Mucosa of descending colon (tissue), 3 donors: Measurements from ENCODE around the gene STPG2. TPM values are rescaled to one million over a fixed set of nuclear protein-coding genes. Genes with fewer than 3 reads are reported as not detected.

ENCODE experiments used
- ATAC-seq: fragments of 200-7000 bp; cut with Tn5 transposase; one replicate; pipeline ENCODE4 v1.9.1; 2020; ENCODE audit warnings: mild to moderate bottlenecking, moderate library complexity
- DNase-seq, 3 donors: peaks; one replicate each; pipeline ENCODE4 v3.0.0-alpha.2; 2020
- H3K36me3 ChIP-seq: fragments of 200-600 bp; one replicate; pipeline ENCODE4 v1.8.0; 2021; ENCODE audit warnings: low read depth, mild to moderate bottlenecking
- H3K4me1 ChIP-seq: fragments of 200-600 bp; one replicate; pipeline ENCODE4 v1.8.0; 2021; ENCODE audit warnings: low read depth, mild to moderate bottlenecking
- H3K4me3 ChIP-seq: fragments of 200-600 bp; one replicate; pipeline ENCODE4 v1.8.0; 2021; ENCODE audit warnings: mild to moderate bottlenecking
- H3K9me3 ChIP-seq: fragments of 200-600 bp; one replicate; pipeline ENCODE4 v1.8.0; 2021; ENCODE audit warnings: mild to moderate bottlenecking
- intact Hi-C, 2 donors: fragments of 100-400 bp; cut with DNase I in 1 of 2; cut with micrococcal nuclease in 1 of 2; formaldehyde crosslinking; loops; one replicate each; pipeline versions ENCODE4 v1.11.0 to v1.11.1; 2022; cut with DNase I, micrococcal nuclease
- total RNA-seq, 3 donors: library from RNA; stranded (reverse); fragmentation: NEBNext Ultra II Directional in 2 of 3; extraction: Animal tissue kit (Norgen Biotek cat#: 25700) in 2 of 3; gene quantifications; one replicate each; pipeline versions ENCODE4 v1.2.1 to v1.2.4, GENCODE V29; 2021 to 2023
- TF ChIP-seq, protein P1 (sequence below): fragments of 200-600 bp; IDR thresholded peaks from one replicate; pipeline ENCODE4 v1.8.0; 2022; ENCODE audit warnings: antibody characterized with exemption, mild to moderate bottlenecking
- donor health status: DM: no; HTN: no; CAD: no; lungs with moderate emphysema.
- donor health status: DM: no; HTN: no; CAD: no.
- donor health status: DM: no; HTN: yes; CAD: no.

The STPG2 gene
- total RNA-seq, 3 donors from 2014 or later = 0.17 to 1.3 (median 0.41) TPM

DNA sequence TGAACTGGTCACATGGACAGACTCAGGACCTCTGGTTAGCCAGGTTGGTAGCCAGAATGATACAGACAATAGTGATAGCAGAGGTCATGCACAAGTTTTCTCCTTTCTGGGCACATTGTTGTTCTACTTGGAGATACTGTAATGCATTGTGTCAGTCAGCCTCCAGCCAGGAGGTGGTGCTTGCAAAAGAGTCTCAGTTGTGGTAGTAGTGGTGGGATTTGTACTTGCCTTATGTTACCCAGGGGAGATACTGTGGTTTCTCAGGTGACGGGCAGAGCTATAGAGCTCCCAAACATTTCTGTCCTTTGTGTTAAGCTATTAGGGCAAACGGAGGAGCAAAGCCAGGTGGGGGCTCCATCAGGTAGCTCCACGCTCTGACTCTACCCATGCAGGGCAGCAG lies 190.5 kb downstream of the STPG2 start:
- no peak for DNase-seq
- TF ChIP-seq, protein P1, sequence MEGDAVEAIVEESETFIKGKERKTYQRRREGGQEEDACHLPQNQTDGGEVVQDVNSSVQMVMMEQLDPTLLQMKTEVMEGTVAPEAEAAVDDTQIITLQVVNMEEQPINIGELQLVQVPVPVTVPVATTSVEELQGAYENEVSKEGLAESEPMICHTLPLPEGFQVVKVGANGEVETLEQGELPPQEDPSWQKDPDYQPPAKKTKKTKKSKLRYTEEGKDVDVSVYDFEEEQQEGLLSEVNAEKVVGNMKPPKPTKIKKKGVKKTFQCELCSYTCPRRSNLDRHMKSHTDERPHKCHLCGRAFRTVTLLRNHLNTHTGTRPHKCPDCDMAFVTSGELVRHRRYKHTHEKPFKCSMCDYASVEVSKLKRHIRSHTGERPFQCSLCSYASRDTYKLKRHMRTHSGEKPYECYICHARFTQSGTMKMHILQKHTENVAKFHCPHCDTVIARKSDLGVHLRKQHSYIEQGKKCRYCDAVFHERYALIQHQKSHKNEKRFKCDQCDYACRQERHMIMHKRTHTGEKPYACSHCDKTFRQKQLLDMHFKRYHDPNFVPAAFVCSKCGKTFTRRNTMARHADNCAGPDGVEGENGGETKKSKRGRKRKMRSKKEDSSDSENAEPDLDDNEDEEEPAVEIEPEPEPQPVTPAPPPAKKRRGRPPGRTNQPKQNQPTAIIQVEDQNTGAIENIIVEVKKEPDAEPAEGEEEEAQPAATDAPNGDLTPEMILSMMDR = no peak

GRCh38 chr4:97950836-97951235 lies 192.4 kb downstream of the STPG2 start:
- TF ChIP-seq, protein P1 = no peak
- Histone ChIP-seq H3K36me3 (no peaks in the 10 kb centered on the region), H3K4me1 (no peaks in the 10 kb centered on the region), H3K4me3 (no peak overlapping the region), H3K9me3 (peaks cover 20% of the 10 kb centered on the region)
- no peak for ATAC-seq
- DNase-seq = no peak
- intact Hi-C loops = no loop called here

More for the DNA sequence above, 190.5 kb downstream of the STPG2 start:
- Histone ChIP-seq H3K4me3 (no peak overlapping the region), H3K4me1 (no peaks in the 10 kb centered on the region), H3K9me3 (peaks cover 16% of the 10 kb centered on the region), H3K36me3 (no peaks in the 10 kb centered on the region)
- intact Hi-C loops = no loop called here
- no peak for ATAC-seq

DNA sequence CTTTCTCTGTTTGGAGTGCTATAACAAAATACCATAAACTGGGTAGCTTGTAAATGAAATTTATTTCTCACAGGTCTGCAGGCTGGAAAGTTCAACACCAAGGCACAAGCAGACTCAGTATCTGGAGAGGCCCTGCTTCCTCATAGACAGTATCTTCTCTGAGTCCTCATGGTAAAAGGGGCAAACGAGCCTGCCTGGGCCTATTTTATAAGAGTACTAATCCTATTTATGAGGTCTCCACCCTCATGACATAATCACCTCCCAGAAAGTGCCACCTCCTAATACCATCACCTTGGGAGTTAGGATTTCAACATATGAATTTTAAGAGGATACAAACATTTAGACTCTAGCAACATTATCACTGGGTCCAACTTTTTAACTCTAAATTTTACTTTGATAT lies 200.3 kb downstream of the STPG2 start:
- intact Hi-C loops = no loop called here
- Histone ChIP-seq H3K4me1 (no peaks in the 10 kb centered on the region), H3K4me3 (no peak overlapping the region), H3K36me3 (no peaks in the 10 kb centered on the region), H3K9me3 (peaks cover 32% of the 10 kb centered on the region)
- DNase-seq (no peak), ATAC-seq (no peak)
- TF ChIP-seq, protein P1 = no peak

DNA sequence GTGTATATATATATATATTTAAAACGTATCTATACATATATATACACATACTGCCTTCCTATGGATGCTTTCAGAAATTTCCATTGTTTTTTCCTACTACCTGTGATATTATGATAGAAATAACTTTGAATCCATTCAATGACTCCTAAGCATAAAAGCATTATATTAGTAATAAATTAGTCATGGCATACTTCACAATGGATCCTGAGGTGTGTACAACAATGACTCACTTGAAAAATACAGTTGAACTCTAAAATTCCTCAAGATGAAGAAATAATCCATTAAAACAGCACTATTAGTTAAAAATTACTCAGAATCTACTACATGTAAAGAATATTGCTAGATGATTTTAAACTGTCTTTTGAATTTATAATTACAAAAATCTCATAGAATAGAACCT lies 201.1 kb downstream of the STPG2 start:
- ATAC-seq (no peak), DNase-seq (no peak)
- Histone ChIP-seq H3K36me3 (no peaks in the 10 kb centered on the region), H3K9me3 (peaks cover 34% of the 10 kb centered on the region), H3K4me1 (no peaks in the 10 kb centered on the region), H3K4me3 (no peak overlapping the region)
- intact Hi-C loops = no loop called here
- TF ChIP-seq, protein P1 = no peak

DNA sequence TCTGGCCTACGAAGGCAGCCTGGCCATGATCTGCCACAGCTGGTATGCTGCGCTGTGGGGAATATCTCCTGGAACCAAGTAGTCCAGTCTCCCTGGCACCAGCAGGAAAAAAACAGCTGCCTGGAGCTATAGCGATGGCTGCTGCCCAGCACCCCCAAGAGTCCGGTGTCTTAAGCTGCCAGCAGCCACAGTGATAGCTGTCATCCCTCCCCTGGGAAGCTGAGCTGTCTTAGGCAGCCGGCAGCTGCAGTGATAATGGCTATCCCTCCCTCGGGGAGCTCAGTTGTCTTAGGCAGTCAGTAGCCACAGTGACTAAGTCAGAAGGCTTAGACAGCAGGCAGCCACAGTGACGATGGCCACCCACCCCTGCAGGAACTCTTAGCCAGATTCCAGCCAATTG lies 205.1 kb downstream of the STPG2 start:
- Histone ChIP-seq H3K9me3 (peaks cover 33% of the 10 kb centered on the region), H3K4me1 (no peaks in the 10 kb centered on the region), H3K36me3 (no peaks in the 10 kb centered on the region), H3K4me3 (no peak overlapping the region)
- intact Hi-C loops = no loop called here
- ATAC-seq (no peak), DNase-seq (no peak)
- TF ChIP-seq, protein P1 = no peak

- DNase-seq (no peak), ATAC-seq (no peak)
- Histone ChIP-seq H3K4me3 (no peak overlapping the region), H3K36me3 (no peaks in the 10 kb centered on the region), H3K4me1 (no peaks in the 10 kb centered on the region), H3K9me3 (no peaks in the 10 kb centered on the region)
- TF ChIP-seq, protein P1 = no peak
- intact Hi-C loops = no loop called here
Observed at GRCh38 chr4:97924341-97924958, 218.8 kb downstream of the STPG2 start.
